ENCODE data around the gene TBCE. TPM values are rescaled to one million over a fixed set of nuclear protein-coding genes. Genes with fewer than 3 reads are reported as not detected.
"Not testable (repeated sequence)": the region's sequence is repeated elsewhere in the genome, so short reads cannot be mapped to it uniquely, and the experiment has no call there.

Gene TBCE
- total RNA-seq, 2 experiments from 2014 or later = 30.2 to 32.6 TPM

- no TSS peak for BruUV-seq (replicated peaks)
- POLR2A ChIA-PET = no interaction called here
- Histone ChIP-seq H2AFZ (ENCODE audit: low read length) (no peak overlapping the region), H3K36me3 (ENCODE audit: insufficient read depth, low read length) (peaks cover 21% of the 10 kb centered on the region; the same call in 1 of the 2 replicates), H3K27ac (ENCODE audit: low read depth, low read length, poor library complexity, severe bottlenecking) (no peak overlapping the region), H3K9me2 (ENCODE audit: insufficient read depth, low read length) (no peaks in the 10 kb centered on the region), H4K20me1 (ENCODE audit: insufficient read depth, low read length) (no peaks in the 10 kb centered on the region), H3K79me2 (ENCODE audit: insufficient read depth, low read depth, low read length) (no peaks in the 10 kb centered on the region), H3K4me2 (ENCODE audit: low read length) (no peak overlapping the region), H3K4me1 (ENCODE audit: insufficient read depth, low read length, poor library complexity, severe bottlenecking) (no peaks in the 10 kb centered on the region), H3K4me3 (ENCODE audit: low read depth, low read length, poor library complexity, severe bottlenecking) (no peak overlapping the region), H3K9me3 (ENCODE audit: low read length) (no peaks in the 10 kb centered on the region)
- intact Hi-C loops (cut with micrococcal nuclease; ENCODE audit: unreplicated experiment) = no loop called here
- CTCF ChIA-PET (ENCODE audit: unreplicated experiment) = no interaction called here
- TF ChIP-seq EZH2phosphoT487 (IDR thresholded peaks at IDR 0.05; ENCODE audit: borderline replicate concordance, low read depth, low read length) (no peak), CTCF (conservative IDR thresholded peaks at IDR 0.05; ENCODE audit: low read length) (no peak)
- DNase-seq (ENCODE audit: low spot score) = no peak
Measured at GRCh38 chr1:235455823-235456222, 88.6 kb downstream of the TBCE start.

- H3K4me3 ChIP-seq (ENCODE audit: low read depth, low read length, poor library complexity, severe bottlenecking); H3K9me3 ChIP-seq (ENCODE audit: low read length); H3K9me2 ChIP-seq (ENCODE audit: insufficient read depth, low read length); POLR2A ChIA-PET; H3K4me2 ChIP-seq (ENCODE audit: low read length); intact Hi-C loops (cut with micrococcal nuclease; ENCODE audit: unreplicated experiment); H3K27ac ChIP-seq (ENCODE audit: low read depth, low read length, poor library complexity, severe bottlenecking); H3K4me1 ChIP-seq (ENCODE audit: insufficient read depth, low read length, poor library complexity, severe bottlenecking); DNase-seq (ENCODE audit: low spot score); H3K79me2 ChIP-seq (ENCODE audit: insufficient read depth, low read depth, low read length); H4K20me1 ChIP-seq (ENCODE audit: insufficient read depth, low read length); H2AFZ ChIP-seq (ENCODE audit: low read length); BruUV-seq (replicated peaks): not testable (repeated sequence)
- H3K36me3 ChIP-seq (ENCODE audit: insufficient read depth, low read length) = peaks cover 20% of the 10 kb centered on the region; the same call in 1 of the 2 replicates
- CTCF ChIA-PET (ENCODE audit: unreplicated experiment) = interaction anchor here (0.5 kb wide), 1 partner anchor 10 kb away, joined by 3 read pairs; no protein-coding TSS in a partner anchor
Measured at GRCh38 chr1:235457856-235458255, 90.6 kb downstream of the TBCE start.

DNA sequence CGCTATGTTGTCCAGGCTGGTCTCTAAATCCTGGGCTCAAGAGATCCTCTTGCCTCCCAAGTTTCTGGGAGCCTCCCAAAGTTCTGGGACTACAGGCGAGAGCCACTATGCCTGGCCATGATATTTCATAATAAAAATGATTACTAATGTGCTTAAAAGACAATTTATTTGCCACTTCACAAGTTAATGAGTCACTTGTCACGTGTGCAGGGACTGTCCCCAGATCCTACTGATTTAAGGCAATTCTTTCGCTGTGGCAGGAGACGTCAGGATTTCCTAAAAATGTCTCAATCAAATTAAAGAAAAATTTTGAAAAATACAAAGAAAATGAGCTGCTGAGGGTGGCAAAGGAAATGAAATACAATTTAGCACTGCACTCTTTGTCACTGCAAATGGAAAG lies 93.5 kb downstream of the TBCE start:
- Histone ChIP-seq H3K9me2 (ENCODE audit: insufficient read depth, low read length) (no peaks in the 10 kb centered on the region), H3K9me3 (ENCODE audit: low read length) (peaks cover 5% of the 10 kb centered on the region; the same call in 1 of the 2 replicates), H3K4me2 (ENCODE audit: low read length) (no peak overlapping the region), H3K4me1 (ENCODE audit: insufficient read depth, low read length, poor library complexity, severe bottlenecking) (peaks cover 3% of the 10 kb centered on the region), H3K27ac (ENCODE audit: low read depth, low read length, poor library complexity, severe bottlenecking) (no peak overlapping the region), H3K36me3 (ENCODE audit: insufficient read depth, low read length) (peaks cover 28% of the 10 kb centered on the region), H3K79me2 (ENCODE audit: insufficient read depth, low read depth, low read length) (no peaks in the 10 kb centered on the region), H2AFZ (ENCODE audit: low read length) (no peak overlapping the region), H3K4me3 (ENCODE audit: low read depth, low read length, poor library complexity, severe bottlenecking) (no peak overlapping the region), H4K20me1 (ENCODE audit: insufficient read depth, low read length) (no peaks in the 10 kb centered on the region)
- POLR2A ChIA-PET = interaction anchor here (0.6 to 1.2 kb wide), 3 partner anchors 43 to 965 kb away, joined by 3 to 4 read pairs (median 3); partner anchors contain the start of gene B3GALNT2
- BruUV-seq (replicated peaks) = no TSS peak
- TF ChIP-seq EZH2phosphoT487 (IDR thresholded peaks at IDR 0.05; ENCODE audit: borderline replicate concordance, low read depth, low read length) = no peak
- no peak for TF ChIP-seq CTCF (conservative IDR thresholded peaks at IDR 0.05; ENCODE audit: low read length)
- intact Hi-C loops (cut with micrococcal nuclease; ENCODE audit: unreplicated experiment) = no loop called here
- DNase-seq (ENCODE audit: low spot score) = no peak
- CTCF ChIA-PET (ENCODE audit: unreplicated experiment) = no interaction called here

Measured in OCI-LY7 (cell line).